Measurements from ENCODE around the gene SPRED2. TPM values are rescaled to one million over a fixed set of nuclear protein-coding genes. Genes with fewer than 3 reads are reported as not detected.

Gene SPRED2
- total RNA-seq, result 22.0 TPM
- long read RNA-seq, full-length matches to known transcripts, result 6 of 20 reads
- long read RNA-seq, partial matches to known transcripts, result 2 of 20 reads
- long read RNA-seq, other reads (novel, unspliced or antisense), result 12 of 20 reads

- DNase-seq (ENCODE audit: low spot score), result peak; percentile 96
- intact Hi-C loops (cut with DNase I), result loop anchor here (5.0 kb wide), 1 partner anchor 120 kb away; no protein-coding TSS in a partner anchor
These were observed at the start of gene SPRED2 for GRCh38 chr2:65432227-65433190. TSS of gene SPRED2 (minus strand) at chr2:65432599. CDS start at chr2:65431987, 612 bp downstream.

GRCh38 chr2:65481961-65482360, 49.6 kb upstream of the SPRED2 start:
- no peak for DNase-seq (ENCODE audit: low spot score)
- intact Hi-C loops (cut with DNase I), result no loop called here

- no peak for DNase-seq (ENCODE audit: low spot score)
- intact Hi-C loops (cut with DNase I), result no loop called here
These were observed 47.1 kb upstream of the SPRED2 start for GRCh38 chr2:65479524-65479923.

- intact Hi-C loops (cut with DNase I), result no loop called here
- no peak for DNase-seq (ENCODE audit: low spot score)
These were observed 46.2 kb upstream of the SPRED2 start for GRCh38 chr2:65478498-65479135.

- no peak for DNase-seq (ENCODE audit: low spot score)
- intact Hi-C loops (cut with DNase I), result no loop called here
These were observed 45.2 kb upstream of the SPRED2 start for GRCh38 chr2:65477590-65477989.

GRCh38 chr2:65476778-65477177, 44.4 kb upstream of the SPRED2 start:
- no peak for DNase-seq (ENCODE audit: low spot score)
- intact Hi-C loops (cut with DNase I), result no loop called here

- intact Hi-C loops (cut with DNase I), result no loop called here
- no peak for DNase-seq (ENCODE audit: low spot score)
These were observed 42.6 kb upstream of the SPRED2 start for GRCh38 chr2:65475000-65475399.

- intact Hi-C loops (cut with DNase I), result no loop called here
- DNase-seq (ENCODE audit: low spot score), result no peak
These were observed 40.6 kb upstream of the SPRED2 start for GRCh38 chr2:65473045-65473444.

GRCh38 chr2:65471409-65471808, 39.0 kb upstream of the SPRED2 start:
- intact Hi-C loops (cut with DNase I), result no loop called here

GRCh38 chr2:65466551-65466950, 34.2 kb upstream of the SPRED2 start:
- no peak for DNase-seq (ENCODE audit: low spot score)
- intact Hi-C loops (cut with DNase I), result no loop called here

More at GRCh38 chr2:65471409-65471808, 39.0 kb upstream of the SPRED2 start:
- no peak for DNase-seq (ENCODE audit: low spot score)

GRCh38 chr2:65465857-65466256, 33.5 kb upstream of the SPRED2 start:
- intact Hi-C loops (cut with DNase I), result no loop called here
- no peak for DNase-seq (ENCODE audit: low spot score)

- intact Hi-C loops (cut with DNase I), result no loop called here
- DNase-seq (ENCODE audit: low spot score), result no peak
These were observed 32.7 kb upstream of the SPRED2 start for GRCh38 chr2:65465124-65465523.

- intact Hi-C loops (cut with DNase I), result no loop called here
- DNase-seq (ENCODE audit: low spot score), result no peak
These were observed 32.2 kb upstream of the SPRED2 start for GRCh38 chr2:65464604-65465003.

- intact Hi-C loops (cut with DNase I), result no loop called here
- DNase-seq (ENCODE audit: low spot score), result no peak
These were observed 26.6 kb upstream of the SPRED2 start for GRCh38 chr2:65458999-65459398.

GRCh38 chr2:65456886-65457285, 24.5 kb upstream of the SPRED2 start:
- no peak for DNase-seq (ENCODE audit: low spot score)
- intact Hi-C loops (cut with DNase I), result no loop called here

- intact Hi-C loops (cut with DNase I), result no loop called here
- no peak for DNase-seq (ENCODE audit: low spot score)
These were observed 23.7 kb upstream of the SPRED2 start for GRCh38 chr2:65456064-65456463.

GRCh38 chr2:65453916-65454315, 21.5 kb upstream of the SPRED2 start:
- intact Hi-C loops (cut with DNase I), result no loop called here

GRCh38 chr2:65452150-65452895, 19.9 kb upstream of the SPRED2 start:
- intact Hi-C loops (cut with DNase I), result no loop called here
- no peak for DNase-seq (ENCODE audit: low spot score)

More at GRCh38 chr2:65453916-65454315, 21.5 kb upstream of the SPRED2 start:
- DNase-seq (ENCODE audit: low spot score), result no peak

GRCh38 chr2:65450810-65451209, 18.4 kb upstream of the SPRED2 start:
- intact Hi-C loops (cut with DNase I), result no loop called here
- no peak for DNase-seq (ENCODE audit: low spot score)

- no peak for DNase-seq (ENCODE audit: low spot score)
- intact Hi-C loops (cut with DNase I), result no loop called here
These were observed 18.0 kb upstream of the SPRED2 start for GRCh38 chr2:65450393-65450792.
